ENCODE measurements around the gene ZNF385C.

GRCh38 chr17:42133461-42134041 lies 35.3 kb upstream of the ZNF385C start:
- TF ChIP-seq POLR2AphosphoS5 (IDR thresholded peaks at IDR 0.05): no peak
- TF ChIP-seq CTCF (IDR thresholded peaks at IDR 0.05): no peak
- TF ChIP-seq EP300 (IDR thresholded peaks at IDR 0.05; ENCODE audit: low read depth): no peak
- TF ChIP-seq POLR2A (IDR thresholded peaks at IDR 0.05): no peak
